HuH-7.5 (cell line): ENCODE data around the gene STON2.

Experiments
- DNase-seq: peaks from one replicate; pipeline ENCODE4 v3.0.0; 2011; ENCODE audit warnings: low spot score

STON2 gene

DNA sequence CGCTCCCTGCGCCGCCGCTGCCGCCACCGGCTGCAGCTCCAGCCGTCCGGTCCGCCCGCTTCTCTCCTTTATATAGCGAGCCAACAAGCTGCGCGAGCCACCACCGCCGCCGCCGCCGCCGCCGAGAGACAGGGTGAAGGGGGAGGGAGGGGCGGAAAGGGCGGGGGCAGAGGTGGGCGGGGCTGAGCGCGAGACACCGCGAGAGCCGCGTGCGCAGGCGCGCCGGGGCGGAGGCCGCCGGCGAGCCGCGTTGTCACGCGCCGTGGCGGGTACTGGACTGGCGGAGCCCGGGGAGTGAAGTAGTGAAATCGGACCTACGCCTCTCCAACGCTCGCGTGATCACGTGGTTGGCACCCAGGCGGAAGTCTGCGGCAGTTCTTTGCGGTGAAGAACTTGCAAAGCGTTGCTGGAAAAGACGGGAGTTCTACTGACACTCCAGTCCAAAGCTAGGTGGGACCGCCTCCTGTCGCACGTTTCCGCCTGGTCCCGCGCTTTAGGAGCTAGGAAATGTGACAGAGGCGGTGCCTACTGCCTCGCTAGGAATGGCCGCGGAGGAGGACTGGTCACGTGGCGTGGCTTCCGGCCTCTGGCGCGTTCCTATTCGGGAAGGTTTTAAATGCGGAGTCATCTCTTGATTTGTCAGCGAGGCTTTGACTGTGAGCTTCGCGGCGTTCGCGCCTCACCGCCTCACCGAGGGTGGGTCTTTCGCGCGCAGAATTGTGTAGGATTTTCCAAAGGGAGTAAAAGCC is 179.1 kb downstream of the STON2 start, which contains the start of gene GTF2A1:
GTF2A1 (minus strand) TSS at position 130 of the 749 bp plus-strand sequence. CDS start 441 bp downstream, outside the sequence.
- peak; percentile 75 for DNase-seq

DNA sequence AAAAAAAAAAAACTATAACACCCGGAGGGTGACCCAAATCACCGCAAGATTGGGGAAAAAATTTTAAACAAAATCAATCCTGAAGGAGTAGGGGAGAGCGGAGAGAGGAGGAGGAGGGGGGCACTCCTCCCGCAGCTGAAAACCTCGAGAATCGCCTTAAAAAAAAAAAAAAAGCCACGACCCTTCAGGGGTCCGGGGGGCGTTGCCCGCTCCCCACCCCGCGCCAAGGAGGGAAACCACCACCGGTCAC is 179.6 kb downstream of the STON2 start:
- DNase-seq = no peak

DNA sequence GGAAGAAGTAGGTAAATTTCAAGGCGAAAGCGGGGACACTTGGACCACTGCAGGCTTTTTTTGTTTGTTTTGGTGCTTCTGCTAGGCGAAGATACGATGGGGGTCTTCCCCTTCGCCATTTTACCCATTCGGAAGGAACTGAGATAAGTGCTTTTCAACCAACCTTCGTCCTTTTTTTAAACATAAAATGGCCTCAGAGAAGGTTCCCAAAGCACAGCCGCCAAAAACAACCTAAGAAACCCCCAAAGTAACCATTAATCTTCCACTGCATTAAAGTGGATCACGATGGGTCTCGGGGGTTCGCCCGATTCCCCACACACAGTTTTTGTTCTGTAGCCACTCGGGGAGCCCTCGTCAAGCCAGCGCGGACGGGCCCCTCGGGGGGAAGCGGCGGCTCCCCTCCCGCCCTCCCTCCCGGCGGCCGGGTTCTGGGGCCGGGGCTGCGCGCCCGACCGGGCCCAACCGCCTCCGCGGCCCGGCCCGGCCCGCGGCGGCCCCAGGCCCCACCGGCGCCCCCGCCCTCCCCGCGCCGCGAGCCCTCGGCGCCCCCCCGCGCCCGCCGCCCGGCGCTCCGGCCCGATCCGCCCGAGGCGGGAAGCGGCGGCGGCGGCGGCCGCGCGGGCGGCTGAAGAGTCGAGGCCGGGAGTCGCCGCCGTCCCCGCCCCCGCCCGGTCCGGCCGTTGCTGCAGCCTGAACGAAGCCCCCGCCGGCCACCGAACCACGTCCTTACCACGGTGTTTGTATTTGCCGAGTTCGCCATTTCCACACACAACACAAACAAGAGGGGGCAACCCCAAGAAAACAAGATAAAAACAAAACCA is 180.2 kb downstream of the STON2 start:
- DNase-seq = no peak

DNA sequence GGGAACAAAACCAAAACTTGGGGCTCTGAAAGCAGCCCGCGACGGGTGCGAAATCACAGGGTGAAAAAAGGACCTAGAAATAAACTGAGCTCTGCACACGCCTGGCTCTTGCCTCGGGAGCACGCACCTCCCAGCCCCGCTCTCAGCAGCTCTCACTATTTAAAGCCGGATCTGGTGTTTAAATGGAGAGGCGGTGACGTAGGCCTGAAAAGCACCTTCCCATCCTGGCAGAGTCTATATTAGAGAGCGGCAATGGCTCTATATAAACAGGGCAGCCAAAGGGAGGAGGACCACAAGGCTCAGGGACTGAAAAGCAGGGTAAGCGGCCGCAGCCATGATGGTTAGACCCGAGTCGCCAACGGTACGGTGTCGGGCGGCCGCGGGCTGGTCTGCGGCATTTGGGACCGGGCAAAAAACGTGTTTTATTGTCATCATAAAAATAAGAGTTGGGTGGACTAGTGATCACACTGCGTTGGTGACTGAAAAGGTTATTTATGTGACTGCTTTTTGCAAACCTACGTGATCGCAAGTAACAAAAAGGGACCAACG is 180.8 kb downstream of the STON2 start:
- peak; percentile 79 for DNase-seq

DNA sequence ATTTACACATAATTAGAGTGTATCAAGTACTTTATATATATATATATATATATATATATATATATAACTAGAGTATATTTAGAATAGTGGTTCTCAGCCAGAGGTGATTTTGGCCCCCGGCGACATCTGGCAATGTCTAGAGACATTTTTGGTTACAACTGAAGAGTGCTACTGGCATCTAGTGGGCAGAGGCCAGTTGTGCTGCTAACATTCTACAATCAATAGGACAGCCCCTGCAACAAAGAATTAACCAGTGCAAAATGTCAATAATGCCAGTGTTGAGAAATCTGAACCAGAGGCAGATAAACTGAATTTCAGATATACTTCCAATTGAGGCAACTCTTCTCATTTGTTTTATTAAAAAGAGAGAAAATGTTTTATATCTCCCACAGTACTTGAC is 188.3 kb downstream of the STON2 start:
- no peak for DNase-seq
